ENCODE results near the gene CEP55.

DNA sequence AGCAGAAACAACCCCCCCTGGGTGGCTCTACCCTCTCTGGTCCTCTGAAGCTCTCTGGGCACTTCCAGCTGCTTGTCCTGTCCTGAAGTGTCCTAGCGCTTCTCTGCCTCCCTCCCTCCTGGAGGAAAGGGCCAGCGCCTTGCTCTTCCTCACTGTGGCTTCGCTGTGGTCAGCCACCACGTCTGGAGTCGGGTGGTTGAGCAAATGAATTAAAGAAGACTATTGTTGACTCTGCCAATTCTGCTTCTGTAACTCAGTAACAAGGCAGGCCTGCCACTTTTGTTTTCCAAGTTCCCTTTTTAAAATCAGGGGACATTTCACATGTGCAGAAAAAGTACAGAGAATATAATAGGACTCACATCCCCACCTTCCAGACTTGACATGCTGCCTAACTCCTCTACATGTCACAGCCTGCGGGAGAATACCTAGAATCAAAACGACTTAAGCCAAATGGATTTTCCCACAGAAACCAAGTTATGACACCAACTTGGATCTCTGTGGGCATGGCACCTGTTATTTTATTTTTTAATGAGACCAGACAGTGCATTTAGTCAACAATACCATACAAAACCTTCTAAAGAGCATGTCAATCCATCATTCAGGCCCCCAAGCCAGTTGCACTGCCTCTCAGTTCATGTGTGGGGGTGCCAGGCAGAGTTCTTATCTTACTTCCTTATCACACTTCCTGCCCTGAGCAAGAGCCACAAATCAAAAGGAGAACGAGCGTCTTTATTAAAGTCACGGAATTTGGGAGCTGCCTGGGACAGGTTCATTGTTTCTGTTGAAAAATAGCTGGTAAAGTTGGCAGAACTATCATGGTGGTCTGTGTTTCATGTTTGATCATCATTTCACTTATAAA, 76.9 kb downstream of the CEP55 start:
- TF ChIP-seq POLR2A (IDR thresholded peaks at IDR 0.05; ENCODE audit: low read length) = no peak
- no peak for TF ChIP-seq GATA1 (IDR thresholded peaks at IDR 0.05; ENCODE audit: low read depth, low read length)

All from erythroblast (primary cell).